ENCODE results near the gene EVC. TPM values are rescaled to one million over a fixed set of nuclear protein-coding genes. Genes with fewer than 3 reads are reported as not detected.

EVC gene
- total RNA-seq: 52.3 TPM

GRCh38 chr4:5710961-5711478 is at the start of gene EVC:
Gene EVC, plus strand, starts transcription at chr4:5711201. Its CDS starts 180 bp downstream, at chr4:5711381.

GRCh38 chr4:5708449-5709206 is 2.4 kb upstream of the EVC start, which contains the start of gene EVC2:
Gene EVC2, minus strand, starts transcription at chr4:5708559. Its CDS starts 46 bp downstream, at chr4:5708513.

Other genes starting within 250 kb of the EVC start
- 10.8 TPM for gene EVC2, start 2.6 kb upstream of the EVC start, total RNA-seq
- gene CRMP1, start 181.9 kb downstream of the EVC start, total RNA-seq: 148 TPM